H9 (cell line): ENCODE results near the gene SEMA4D. TPM values are rescaled to one million over a fixed set of nuclear protein-coding genes. Genes with fewer than 3 reads are reported as not detected.

Experiments
- DNase-seq: peaks from one replicate; pipeline ENCODE4 v3.0.0-alpha.2; 2017
- H2AFZ ChIP-seq: one replicate; pipeline ENCODE4 v1.6.1; 2013; ENCODE audit warnings: mild to moderate bottlenecking, low read length, control low read depth, moderate library complexity
- H2AK5ac ChIP-seq: 2 replicates; pipeline ENCODE4 v1.6.1; 2013; ENCODE audit warnings: low read length, control low read depth, mixed read lengths; ENCODE audit not compliant: insufficient read length
- H2BK120ac ChIP-seq: one replicate; pipeline ENCODE4 v1.6.1; 2013; ENCODE audit warnings: low read depth, mild to moderate bottlenecking, low read length, control low read depth, inconsistent platforms; ENCODE audit not compliant: poor library complexity, severe bottlenecking
- H2BK12ac ChIP-seq: 2 replicates; pipeline ENCODE4 v1.6.1; 2013; ENCODE audit warnings: low read length, control low read depth, mixed read lengths, low read depth; ENCODE audit not compliant: insufficient read length
- H2BK15ac ChIP-seq: 2 replicates; pipeline ENCODE4 v1.6.1; 2013; ENCODE audit warnings: low read depth, low read length, control low read depth
- H2BK20ac ChIP-seq: one replicate; pipeline ENCODE4 v1.6.1; 2013; ENCODE audit warnings: low read depth, mild to moderate bottlenecking, low read length, control low read depth, inconsistent platforms; ENCODE audit not compliant: poor library complexity, severe bottlenecking
- H2BK5ac ChIP-seq: 2 replicates; pipeline ENCODE4 v1.6.1; 2013; ENCODE audit warnings: low read length, control low read depth, mixed read lengths; ENCODE audit not compliant: insufficient read length
- H3K14ac ChIP-seq: 2 replicates; pipeline ENCODE4 v1.6.1; 2013; ENCODE audit warnings: low read length, control low read depth; ENCODE audit not compliant: insufficient read depth
- H3K18ac ChIP-seq: 2 replicates; pipeline ENCODE4 v1.6.1; 2013; ENCODE audit warnings: low read depth, mild to moderate bottlenecking, mixed read lengths, low read length, control low read depth; ENCODE audit not compliant: insufficient read length
- H3K23ac ChIP-seq: 2 replicates; pipeline ENCODE4 v1.6.1; 2013; ENCODE audit warnings: low read length, control low read depth, mixed read lengths, low read depth; ENCODE audit not compliant: insufficient read length
- H3K23me2 ChIP-seq: 2 replicates; pipeline ENCODE4 v1.6.1; 2013; ENCODE audit warnings: low read depth, mild to moderate bottlenecking, mixed read lengths, low read length, control low read depth; ENCODE audit not compliant: insufficient read length, poor library complexity, severe bottlenecking
- H3K27ac ChIP-seq: 2 replicates; pipeline ENCODE4 v1.5.1; 2013; ENCODE audit warnings: low read length, control low read depth, mixed read lengths, low read depth; ENCODE audit not compliant: insufficient read length
- H3K27me3 ChIP-seq: 2 replicates; pipeline ENCODE4 v1.6.1; 2013; ENCODE audit warnings: low read length, control low read depth, inconsistent platforms; ENCODE audit not compliant: insufficient read depth
- H3K4ac ChIP-seq: 2 replicates; pipeline ENCODE4 v1.6.1; 2013; ENCODE audit warnings: low read depth, mild to moderate bottlenecking, control low read depth, inconsistent platforms, low read length, moderate library complexity
- H3K4me1 ChIP-seq: 2 replicates; pipeline ENCODE4 v1.6.1; 2013; ENCODE audit warnings: low read length, control low read depth, inconsistent platforms; ENCODE audit not compliant: insufficient read depth
- H3K4me2 ChIP-seq: 2 replicates; pipeline ENCODE4 v1.6.1; 2013; ENCODE audit warnings: low read length, control low read depth, mixed read lengths; ENCODE audit not compliant: insufficient read length, insufficient read depth
- H3K56ac ChIP-seq: 2 replicates; pipeline ENCODE4 v1.6.1; 2013; ENCODE audit warnings: low read depth, mild to moderate bottlenecking, mixed read lengths, low read length, control low read depth; ENCODE audit not compliant: insufficient read length
- H3K79me1 ChIP-seq: 2 replicates; pipeline ENCODE4 v1.6.1; 2013; ENCODE audit warnings: low read depth, mild to moderate bottlenecking, moderate library complexity, low read length, control low read depth, inconsistent platforms; ENCODE audit not compliant: insufficient read depth, poor library complexity, severe bottlenecking
- H3K79me2 ChIP-seq: 2 replicates; pipeline ENCODE4 v1.6.1; 2013; ENCODE audit warnings: low read length, control low read depth, inconsistent platforms; ENCODE audit not compliant: insufficient read depth
- H3K9ac ChIP-seq: 2 replicates; pipeline ENCODE4 v1.6.1; 2013; ENCODE audit warnings: low read length, control low read depth, mixed read lengths; ENCODE audit not compliant: insufficient read length; ENCODE audit errors: extremely low read depth
- H3K9me3 ChIP-seq: one replicate; pipeline ENCODE4 v1.6.1; 2013; ENCODE audit warnings: low read depth, low read length, inconsistent platforms; ENCODE audit not compliant: control insufficient read depth
- H3T11ph ChIP-seq: one replicate; pipeline ENCODE4 v1.6.1; 2013; ENCODE audit warnings: mild to moderate bottlenecking, low read length, control low read depth, inconsistent platforms
- H4K20me1 ChIP-seq: one replicate; pipeline ENCODE4 v1.6.1; 2013; ENCODE audit not compliant: control insufficient read depth, insufficient read length, insufficient read depth
- H4K5ac ChIP-seq: 2 replicates; pipeline ENCODE4 v1.6.1; 2013; ENCODE audit warnings: low read depth, mild to moderate bottlenecking, mixed read lengths, low read length, control low read depth; ENCODE audit not compliant: insufficient read length
- H4K8ac ChIP-seq: replicated peaks from 2 replicates; pipeline ENCODE4 v1.6.1; 2013; ENCODE audit warnings: low read length, control low read depth, mixed read lengths, low read depth; ENCODE audit not compliant: insufficient read length
- H4K91ac ChIP-seq: 2 replicates; pipeline ENCODE4 v1.6.1; 2013; ENCODE audit warnings: low read depth, mild to moderate bottlenecking, moderate library complexity, mixed read lengths, low read length, control low read depth; ENCODE audit not compliant: insufficient read length
- H3K27ac Mint-ChIP-seq, 3 experiments: 2 replicates in 2 of 3; 3 replicates in 1 of 3; pipeline ENCODE4 v1.8.0; 2020 to 2021; ENCODE audit warnings: mixed read lengths in 3 of 3, mild to moderate bottlenecking in 1 of 3, moderate library complexity in 1 of 3
- H3K27me3 Mint-ChIP-seq: 2 replicates; pipeline ENCODE4 v1.8.0; 2021; ENCODE audit warnings: low read depth, mild to moderate bottlenecking, moderate library complexity, mixed read lengths
- H3K36me3 Mint-ChIP-seq, 3 experiments: 2 replicates in 2 of 3; 3 replicates in 1 of 3; pipeline ENCODE4 v1.8.0; 2020 to 2021; ENCODE audit warnings: low read depth in 3 of 3, mixed read lengths in 3 of 3; ENCODE audit not compliant: insufficient read depth in 1 of 3
- H3K4me1 Mint-ChIP-seq, 2 experiments: 2 replicates each; pipeline ENCODE4 v1.8.0; 2020; ENCODE audit warnings: mixed read lengths in 2 of 2
- H3K4me3 Mint-ChIP-seq, 2 experiments: 2 replicates in 1 of 2; 3 replicates in 1 of 2; pipeline ENCODE4 v1.8.0; 2020 to 2021; ENCODE audit warnings: mild to moderate bottlenecking in 2 of 2, mixed read lengths in 2 of 2, moderate library complexity in 1 of 2
- H3K9me3 Mint-ChIP-seq, 2 experiments: 2 replicates in 1 of 2; 3 replicates in 1 of 2; pipeline ENCODE4 v1.8.0; 2020; ENCODE audit warnings: mild to moderate bottlenecking in 2 of 2, mixed read lengths in 2 of 2, moderate library complexity in 1 of 2
- CTCF ChIP-seq: fragments of 200-600 bp; sonication (generic); conservative IDR thresholded peaks from 3 replicates; pipeline ENCODE4 v1.8.0; 2021; ENCODE audit warnings: antibody characterized with exemption, mild to moderate bottlenecking
- WGBS: extraction: QIAGEN DNeasy Blood & Tissue Kit; methylation state at CpG from one replicate; pipeline ENCODE4 v1.1.7; 2013; ENCODE audit warnings: missing lambda C conversion rate, low lambda C conversion rate, mixed read lengths; ENCODE audit not compliant: insufficient read length; ENCODE audit errors: extremely low coverage; 5-methylcytosine and 5-hydroxymethylcytosine counted together
- total RNA-seq: library from RNA; stranded (reverse); gene quantifications from 2 replicates; pipeline ENCODE4 v1.2.1, GENCODE V29; 2021

Gene SEMA4D
- total RNA-seq, 1 experiment from 2014 or later: 47.2 TPM

- H3K4me1 Mint-ChIP-seq: peaks cover 38 to 40% of the 10 kb centered on the region in 2 experiments
- no peaks in the 10 kb centered on the region for H3K9me3 ChIP-seq
Measured at GRCh38 chr9:89444925-89445765, 52.8 kb downstream of the SEMA4D start.

More at GRCh38 chr9:89444925-89445765, 52.8 kb downstream of the SEMA4D start:
- Histone ChIP-seq H3K4me2 (no peak overlapping the region), H3K9ac (no peak overlapping the region), H4K8ac (no peak overlapping the region), H3K56ac (no peak overlapping the region), H2BK12ac (no peak overlapping the region), H3K23ac (no peak overlapping the region), H3K23me2 (no peaks in the 10 kb centered on the region), H3K14ac (no peak overlapping the region), H4K91ac (no peak overlapping the region), H2BK20ac (no peak overlapping the region), H3K4me1 (peaks cover 4% of the 10 kb centered on the region; the same call in 1 of the 2 replicates), H3T11ph (no peak overlapping the region), H3K79me1 (no peaks in the 10 kb centered on the region), H2BK120ac (no peak overlapping the region), H2AFZ (no peak overlapping the region), H3K27ac (no peak overlapping the region), H3K27me3 (no peaks in the 10 kb centered on the region), H3K18ac (no peak overlapping the region), H4K20me1 (no peaks in the 10 kb centered on the region), H2BK15ac (no peak overlapping the region), H2BK5ac (no peak overlapping the region), H3K79me2 (peaks cover 6% of the 10 kb centered on the region; the same call in 1 of the 2 replicates), H4K5ac (no peak overlapping the region), H2AK5ac (no peak overlapping the region), H3K4ac (no peak overlapping the region)
- Mint-ChIP-seq H3K9me3 (no peaks in the 10 kb centered on the region), H3K27ac (peak overlapping the region in 2 of 3 experiments; percentile 32 to 39; a peak in 3 of 7 replicates), H3K4me3 (no peak overlapping the region), H3K36me3 (peaks cover 6 to 22% (median 13%) of the 10 kb centered on the region in 3 experiments), H3K27me3 (no peaks in the 10 kb centered on the region)
- no peak for TF ChIP-seq CTCF
- WGBS: no CpG with 5 or more reads among the region's 16 CpGs
- DNase-seq: no peak
